WTC11 (cell line): ENCODE data around the gene MMP26. TPM values are rescaled to one million over a fixed set of nuclear protein-coding genes. Genes with fewer than 3 reads are reported as not detected.

Source experiments
- ATAC-seq: fragments of 200-7000 bp; cut with Tn5 transposase; 2 replicates; pipeline ENCODE4 v1.10.0; 2021; ENCODE audit warnings: mild to moderate bottlenecking, moderate library complexity
- CTCF ChIA-PET: fragments of 300-600 bp; sonication (Branson Sonifier 250); formaldehyde crosslinking; loops from one replicate; lab custom pipeline; 2021; ENCODE audit warnings: antibody characterized with exemption; lab: Charles Lee
- POLR2A ChIA-PET: fragments of 350-600 bp; sonication (Branson Sonifier 250); formaldehyde crosslinking; loops from one replicate; lab custom pipeline; 2021; ENCODE audit warnings: antibody characterized with exemption; lab: Charles Lee
- DNase-seq: peaks from one replicate; pipeline ENCODE4 v3.0.0; 2021; ENCODE audit warnings: low spot score
- H3K27ac Mint-ChIP-seq: 2 replicates; pipeline ENCODE4 v1.8.0; 2021; ENCODE audit warnings: mixed read lengths
- H3K27me3 Mint-ChIP-seq: 2 replicates; pipeline ENCODE4 v1.8.0; 2021; ENCODE audit warnings: low read depth, mild to moderate bottlenecking, moderate library complexity, mixed read lengths
- H3K36me3 Mint-ChIP-seq: 2 replicates; pipeline ENCODE4 v1.8.0; 2021; ENCODE audit warnings: mixed read lengths
- H3K4me1 Mint-ChIP-seq: 2 replicates; pipeline ENCODE4 v1.8.0; 2022; ENCODE audit warnings: mixed read lengths
- H3K4me3 Mint-ChIP-seq: 2 replicates; pipeline ENCODE4 v1.8.0; 2021; ENCODE audit warnings: mild to moderate bottlenecking, moderate library complexity, mixed read lengths
- H3K9me3 Mint-ChIP-seq: 2 replicates; pipeline ENCODE4 v1.8.0; 2021; ENCODE audit warnings: mixed read lengths
- AFF4 ChIP-seq: sonication (generic); formaldehyde crosslinking; IDR thresholded peaks from 2 replicates; pipeline ENCODE4 v1.8.1; 2023; ENCODE audit warnings: mild to moderate bottlenecking, missing genetic modification reagents, borderline replicate concordance
- ATF3 ChIP-seq: sonication (generic); formaldehyde crosslinking; conservative IDR thresholded peaks from 2 replicates; pipeline ENCODE4 v1.8.1; 2022; ENCODE audit warnings: mild to moderate bottlenecking, missing genetic modification reagents
- CBFB ChIP-seq: sonication (generic); formaldehyde crosslinking; IDR thresholded peaks from 2 replicates; pipeline ENCODE4 v1.8.1; 2022; ENCODE audit warnings: mild to moderate bottlenecking, low read depth, missing genetic modification reagents
- CTCF ChIP-seq: fragments of 200-600 bp; IDR thresholded peaks from 2 replicates; pipeline ENCODE4 v1.8.0; 2022; ENCODE audit warnings: antibody characterized with exemption
- ELF4 ChIP-seq: sonication (generic); formaldehyde crosslinking; IDR thresholded peaks from 2 replicates; pipeline ENCODE4 v1.8.1; 2022; ENCODE audit warnings: low read depth, mild to moderate bottlenecking, moderate library complexity, missing genetic modification reagents
- JUN ChIP-seq: sonication (generic); formaldehyde crosslinking; IDR thresholded peaks from 2 replicates; pipeline ENCODE4 v1.8.0; 2023; ENCODE audit warnings: mild to moderate bottlenecking, missing genetic modification reagents
- KAT7 ChIP-seq: sonication (generic); formaldehyde crosslinking; IDR thresholded peaks from 2 replicates; pipeline ENCODE4 v1.8.1; 2023; ENCODE audit warnings: missing genetic modification reagents, mild to moderate bottlenecking, borderline replicate concordance
- NFATC4 ChIP-seq: fragments of 250-450 bp; sonication (Bioruptor Pico); IDR thresholded peaks from 2 replicates; pipeline ENCODE4 v1.9.0; 2021; ENCODE audit warnings: mild to moderate bottlenecking
- OVOL2 ChIP-seq: fragments of 250-450 bp; sonication (Bioruptor Pico); IDR thresholded peaks from 2 replicates; pipeline ENCODE4 v1.9.0; 2021; ENCODE audit warnings: mild to moderate bottlenecking, borderline replicate concordance
- PRDM15 ChIP-seq: sonication (generic); formaldehyde crosslinking; IDR thresholded peaks from 2 replicates; pipeline ENCODE4 v1.8.0; 2022; ENCODE audit warnings: missing genetic modification reagents
- SMAD4 ChIP-seq: sonication (generic); formaldehyde crosslinking; IDR thresholded peaks from 2 replicates; pipeline ENCODE4 v1.8.0; 2022; ENCODE audit warnings: mild to moderate bottlenecking, missing genetic modification reagents
- ZNF232 ChIP-seq: sonication (generic); formaldehyde crosslinking; IDR thresholded peaks from 2 replicates; pipeline ENCODE4 v1.8.0; 2022; ENCODE audit warnings: mild to moderate bottlenecking, missing genetic modification reagents
- ZNF532 ChIP-seq: fragments of 250-450 bp; sonication (Bioruptor Pico); IDR thresholded peaks from 2 replicates; pipeline ENCODE4 v1.9.0; 2021; ENCODE audit warnings: mild to moderate bottlenecking, borderline replicate concordance
- total RNA-seq: library from RNA; stranded (reverse); gene quantifications from 3 replicates; pipeline ENCODE4 v1.2.3, GENCODE V29; 2021
- TF ChIP-seq, protein P1 (sequence below): fragments of 250-450 bp; sonication (Bioruptor Pico); IDR thresholded peaks from 2 replicates; pipeline ENCODE4 v1.8.0; 2021; ENCODE audit warnings: mild to moderate bottlenecking

Gene MMP26
- total RNA-seq, 1 experiment from 2014 or later = not detected

DNA sequence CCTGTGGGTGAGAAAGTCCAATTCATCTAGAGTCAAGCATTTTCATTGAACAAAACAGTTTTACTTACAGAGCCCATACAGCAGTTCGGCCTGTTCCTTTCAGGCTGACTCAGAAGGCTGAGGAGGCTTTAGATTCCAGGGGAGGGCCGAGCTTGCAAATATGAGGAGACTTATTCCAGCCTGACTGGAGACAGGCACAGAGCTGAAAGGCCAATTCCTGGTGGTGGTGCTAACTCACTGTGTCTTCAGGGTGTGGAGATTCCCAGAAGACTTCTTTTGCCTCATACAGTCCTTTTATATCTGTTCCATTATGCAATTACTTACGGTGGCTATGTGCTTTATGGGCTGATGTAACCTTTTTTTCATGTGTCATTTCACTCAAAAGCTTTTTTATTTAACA is 7.0 kb upstream of the MMP26 start, which contains the start of gene OR51E2 (continued):
- no peak for TF ChIP-seq ZNF532 (CRISPR knock-in tag)
- TF ChIP-seq SMAD4 (CRISPR knock-in tag) = no peak
- no peak for TF ChIP-seq AFF4
- no peak for TF ChIP-seq OVOL2
- TF ChIP-seq ATF3 (CRISPR knock-in tag) = no peak
- TF ChIP-seq PRDM15 = no peak
- TF ChIP-seq CTCF = no peak
- TF ChIP-seq KAT7 (CRISPR knock-in tag) = no peak

DNA sequence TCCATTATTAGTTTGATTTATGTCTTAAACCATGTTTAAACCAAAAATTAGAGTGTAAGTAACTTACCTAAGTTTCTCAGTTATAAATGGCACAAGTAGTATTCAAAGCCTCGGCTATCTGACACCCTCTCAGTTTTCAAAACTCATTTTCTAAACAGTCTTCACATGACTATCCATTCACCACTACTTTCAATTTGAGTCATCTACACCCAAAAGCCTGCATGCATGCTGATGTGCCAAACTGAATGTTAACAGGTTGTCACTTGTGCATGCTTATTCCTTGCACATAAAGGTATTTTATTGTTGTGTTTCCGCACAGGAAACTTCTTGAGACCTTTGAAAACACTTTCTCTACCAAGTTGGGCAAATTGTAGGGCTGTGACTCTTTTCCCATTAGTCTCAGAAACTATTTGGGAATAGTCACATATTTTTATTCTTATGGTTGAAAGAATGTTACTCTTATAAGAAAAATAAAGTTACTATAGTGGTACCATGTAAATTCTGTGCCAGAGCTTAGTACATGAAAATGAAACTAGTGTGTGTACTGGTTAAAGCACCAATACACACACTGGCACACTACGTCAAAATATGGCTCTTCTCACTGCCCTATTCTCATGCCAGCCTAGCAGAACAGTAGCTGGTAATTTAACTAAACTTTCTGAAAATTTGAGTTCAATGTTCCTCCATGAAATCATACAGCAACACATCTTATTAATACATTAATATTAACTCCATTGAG is 4.7 kb upstream of the MMP26 start:
- ATAC-seq (no peak), DNase-seq (no peak)
- H3K27me3 Mint-ChIP-seq = no peaks in the 10 kb centered on the region
- H3K36me3 Mint-ChIP-seq = no peaks in the 10 kb centered on the region
- peaks cover 22% of the 10 kb centered on the region for H3K4me1 Mint-ChIP-seq
- ChIA-PET POLR2A (no interaction called here), CTCF (no interaction called here)
- no peak overlapping the region for H3K4me3 Mint-ChIP-seq
- no peak overlapping the region for H3K27ac Mint-ChIP-seq
- H3K9me3 Mint-ChIP-seq = no peaks in the 10 kb centered on the region
- no peak for TF ChIP-seq ELF4 (CRISPR knock-in tag)
- no peak for TF ChIP-seq ZNF532 (CRISPR knock-in tag)
- no peak for TF ChIP-seq CBFB (CRISPR knock-in tag)
- TF ChIP-seq ZNF232 (CRISPR knock-in tag) = no peak
- TF ChIP-seq JUN (CRISPR knock-in tag) = no peak
- TF ChIP-seq, protein P1, sequence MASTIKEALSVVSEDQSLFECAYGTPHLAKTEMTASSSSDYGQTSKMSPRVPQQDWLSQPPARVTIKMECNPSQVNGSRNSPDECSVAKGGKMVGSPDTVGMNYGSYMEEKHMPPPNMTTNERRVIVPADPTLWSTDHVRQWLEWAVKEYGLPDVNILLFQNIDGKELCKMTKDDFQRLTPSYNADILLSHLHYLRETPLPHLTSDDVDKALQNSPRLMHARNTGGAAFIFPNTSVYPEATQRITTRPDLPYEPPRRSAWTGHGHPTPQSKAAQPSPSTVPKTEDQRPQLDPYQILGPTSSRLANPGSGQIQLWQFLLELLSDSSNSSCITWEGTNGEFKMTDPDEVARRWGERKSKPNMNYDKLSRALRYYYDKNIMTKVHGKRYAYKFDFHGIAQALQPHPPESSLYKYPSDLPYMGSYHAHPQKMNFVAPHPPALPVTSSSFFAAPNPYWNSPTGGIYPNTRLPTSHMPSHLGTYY = no peak
- no peak for TF ChIP-seq NFATC4 (CRISPR knock-in tag)
